RWPE2 (cell line): ENCODE measurements around the gene PIGX.
"Not testable (repeated sequence)": the region's sequence is repeated elsewhere in the genome, so short reads cannot be mapped to it uniquely, and the experiment has no call there.

Experiments used
- ATAC-seq: fragments of 200-7000 bp; cut with Tn5 transposase; 3 replicates; pipeline ENCODE4 v1.9.1; 2021; ENCODE audit warnings: low read depth
- DNase-seq: peaks from one replicate; pipeline ENCODE4 v3.0.0-alpha.2; 2020; ENCODE audit warnings: low spot score
- H3K27ac ChIP-seq: fragments of 450-650 bp; 2 replicates; pipeline ENCODE4 v1.5.1; 2017; ENCODE audit warnings: mild to moderate bottlenecking; ENCODE audit not compliant: poor library complexity, severe bottlenecking
- H3K27me3 ChIP-seq: fragments of 250-450 bp; sonication (Bioruptor Pico); 2 replicates; pipeline ENCODE4 v1.5.1; 2021; ENCODE audit warnings: mild to moderate bottlenecking, moderate library complexity; ENCODE audit not compliant: insufficient read depth, poor library complexity, severe bottlenecking
- H3K36me3 ChIP-seq: fragments of 250-450 bp; sonication (Bioruptor Pico); 2 replicates; pipeline ENCODE4 v1.5.1; 2020; ENCODE audit warnings: low read depth, mild to moderate bottlenecking, moderate library complexity
- H3K4me1 ChIP-seq: fragments of 250-450 bp; sonication (Bioruptor Pico); 2 replicates; pipeline ENCODE4 v1.5.1; 2021; ENCODE audit warnings: mild to moderate bottlenecking, moderate library complexity; ENCODE audit not compliant: insufficient read depth, poor library complexity, severe bottlenecking
- H3K4me3 ChIP-seq: fragments of 250-450 bp; sonication (Bioruptor Pico); 2 replicates; pipeline ENCODE4 v1.5.1; 2021; ENCODE audit warnings: mild to moderate bottlenecking, moderate library complexity; ENCODE audit not compliant: severe bottlenecking
- H3K9me3 ChIP-seq: fragments of 250-450 bp; sonication (Bioruptor Pico); 2 replicates; pipeline ENCODE4 v1.5.1; 2021; ENCODE audit warnings: mild to moderate bottlenecking, moderate library complexity; ENCODE audit not compliant: severe bottlenecking
- CTCF ChIP-seq: fragments of 450-650 bp; IDR thresholded peaks from one replicate; pipeline ENCODE4 v1.5.1; 2017; ENCODE audit warnings: mild to moderate bottlenecking, moderate library complexity; ENCODE audit not compliant: poor library complexity, severe bottlenecking

The PIGX gene

GRCh38 chr3:196706327-196706726, 5.8 kb upstream of the PIGX start:
- Histone ChIP-seq H3K9me3 (no peaks in the 10 kb centered on the region), H3K4me3 (no peak overlapping the region), H3K36me3 (no peaks in the 10 kb centered on the region), H3K27me3 (no peaks in the 10 kb centered on the region), H3K4me1 (peaks cover 20% of the 10 kb centered on the region), H3K27ac (no peak overlapping the region)
- DNase-seq: no peak
- ATAC-seq: no peak
- no peak for TF ChIP-seq CTCF

DNA sequence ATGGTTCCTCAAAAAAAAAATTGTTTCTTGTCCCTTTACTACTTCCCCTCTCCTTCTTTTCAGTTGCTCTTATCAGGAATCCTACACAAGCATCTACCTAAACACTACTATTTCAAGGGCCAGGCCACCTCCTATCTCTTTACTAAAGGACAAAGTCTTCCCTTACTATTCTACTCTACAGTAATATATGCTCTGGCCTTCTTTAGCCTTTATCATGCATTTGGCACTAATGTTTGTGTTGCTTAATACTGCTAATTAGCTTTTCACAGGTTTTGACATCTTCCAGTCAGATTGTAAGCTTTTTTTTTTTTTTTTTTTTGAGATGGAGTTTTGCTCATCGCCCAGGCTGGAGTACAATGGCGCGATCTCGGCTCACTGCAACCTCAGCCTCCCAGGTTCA, 5.4 kb upstream of the PIGX start:
- no peak for TF ChIP-seq CTCF
- no peaks in the 10 kb centered on the region for H3K27me3 ChIP-seq
- peaks cover 20% of the 10 kb centered on the region for H3K4me1 ChIP-seq
- no peak overlapping the region for H3K27ac ChIP-seq
- ATAC-seq (no peak), DNase-seq (no peak)
- H3K36me3 ChIP-seq: no peaks in the 10 kb centered on the region
- H3K4me3 ChIP-seq: no peak overlapping the region
- no peaks in the 10 kb centered on the region for H3K9me3 ChIP-seq

DNA sequence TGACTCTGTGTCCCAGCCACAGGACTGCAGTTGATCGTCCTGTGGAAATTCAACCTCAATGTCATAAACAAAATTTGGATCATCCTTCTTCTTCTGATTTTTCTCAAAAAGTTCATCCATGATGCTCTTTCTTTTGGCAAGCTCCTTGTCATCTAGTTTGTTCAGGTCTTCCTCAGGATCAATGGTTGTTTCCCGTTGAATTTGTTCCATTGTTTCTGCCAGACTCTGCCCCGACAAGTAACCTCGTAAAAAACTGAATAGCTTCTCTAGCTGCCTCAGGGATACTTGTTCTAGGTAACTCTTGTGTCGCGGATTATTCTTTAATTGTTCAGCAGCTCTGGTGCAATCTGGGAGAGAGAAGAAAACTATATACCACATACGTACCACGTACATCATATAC, 4.6 kb upstream of the PIGX start:
- H3K36me3 ChIP-seq: no peaks in the 10 kb centered on the region
- H3K4me3 ChIP-seq: no peak overlapping the region
- ATAC-seq (no peak), DNase-seq (no peak)
- peak overlapping the region; percentile 16 for H3K27ac ChIP-seq
- H3K4me1 ChIP-seq: peaks cover 20% of the 10 kb centered on the region
- TF ChIP-seq CTCF: no peak
- no peaks in the 10 kb centered on the region for H3K27me3 ChIP-seq
- H3K9me3 ChIP-seq: no peaks in the 10 kb centered on the region

GRCh38 chr3:196708467-196708866, 3.7 kb upstream of the PIGX start:
- Histone ChIP-seq H3K4me3 (no peak overlapping the region), H3K27ac (peak overlapping the region; percentile 16), H3K36me3 (no peaks in the 10 kb centered on the region), H3K9me3 (no peaks in the 10 kb centered on the region), H3K27me3 (no peaks in the 10 kb centered on the region), H3K4me1 (peaks cover 20% of the 10 kb centered on the region)
- ATAC-seq (peak; percentile 24; the same call in 2 of the 3 replicates), DNase-seq (no peak)
- TF ChIP-seq CTCF: no peak

DNA sequence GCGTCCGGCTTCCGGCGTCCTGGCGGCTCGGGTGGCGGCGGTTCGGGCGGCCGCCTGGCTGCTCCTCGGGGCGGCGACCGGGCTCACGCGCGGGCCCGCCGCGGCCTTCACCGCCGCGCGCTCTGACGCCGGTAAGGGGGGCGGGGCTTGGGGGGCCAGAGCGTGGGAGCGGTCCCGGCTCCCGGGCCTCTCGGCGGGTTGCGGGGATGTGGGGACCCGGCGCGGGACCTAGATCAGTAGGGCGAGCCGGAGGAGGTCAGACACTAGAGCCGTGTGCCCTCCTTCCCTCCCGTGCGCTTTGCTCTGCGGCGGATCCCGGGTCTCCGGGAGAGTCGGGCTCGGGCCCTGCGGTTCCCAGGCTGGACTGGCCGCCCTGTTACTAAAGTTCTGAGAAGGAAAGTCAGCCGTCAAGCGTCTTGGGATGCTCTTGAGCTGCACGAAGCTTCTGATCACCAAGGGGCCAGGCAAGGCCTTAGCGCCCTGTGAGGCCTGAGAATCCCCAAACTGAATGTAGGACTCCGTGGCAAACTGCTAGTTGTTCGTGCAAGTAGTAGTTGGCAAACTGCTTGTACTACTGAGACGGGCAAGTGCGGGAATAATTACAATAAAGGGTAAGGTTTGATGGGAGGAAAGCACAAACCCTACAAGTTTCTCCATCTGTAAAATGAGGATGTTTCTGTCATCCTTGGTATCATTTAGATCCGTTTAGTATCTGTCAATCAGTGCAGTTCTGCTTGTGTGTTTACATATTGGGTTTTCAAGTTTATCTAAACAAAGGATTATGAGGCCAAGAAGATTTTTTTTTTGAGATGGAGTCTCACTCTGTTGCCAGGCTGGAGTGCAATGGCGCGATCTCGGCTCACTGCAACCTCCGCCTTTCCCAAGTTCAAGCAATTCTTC, 587 bp downstream of the PIGX start:
- H3K27ac ChIP-seq: peak overlapping the region; percentile 53
- no peaks in the 10 kb centered on the region for H3K27me3 ChIP-seq
- ATAC-seq (peak; percentile 60), DNase-seq (peak; percentile 64)
- peaks cover 13% of the 10 kb centered on the region for H3K4me1 ChIP-seq
- peak overlapping the region; percentile 97 for H3K4me3 ChIP-seq
- no peak for TF ChIP-seq CTCF
- H3K9me3 ChIP-seq: no peaks in the 10 kb centered on the region
- peaks cover 10% of the 10 kb centered on the region for H3K36me3 ChIP-seq

DNA sequence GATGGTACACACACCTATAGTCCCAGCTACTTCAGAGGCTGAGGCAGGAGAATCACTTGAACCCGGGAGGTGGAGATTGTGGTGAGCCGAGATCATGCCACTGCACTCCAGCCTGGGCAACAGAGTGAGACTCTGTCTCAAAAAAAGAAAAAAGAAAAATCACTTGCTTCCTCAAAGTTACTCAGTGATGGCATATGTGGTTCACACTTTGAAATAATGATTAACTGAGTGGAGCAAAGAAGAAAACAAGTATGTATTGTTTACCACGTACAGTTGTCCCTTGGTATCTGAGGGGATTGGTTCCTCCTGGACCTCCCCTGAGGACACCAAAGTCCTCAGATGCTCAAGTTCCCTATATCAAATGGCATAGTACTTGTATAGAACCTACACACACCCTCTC, 5.0 kb downstream of the PIGX start:
- not testable (repeated sequence) for H3K4me1 ChIP-seq, DNase-seq, H3K4me3 ChIP-seq, ATAC-seq, H3K27me3 ChIP-seq, H3K27ac ChIP-seq, H3K9me3 ChIP-seq
- peaks cover 44% of the 10 kb centered on the region for H3K36me3 ChIP-seq
